Measurements from ENCODE around the gene TNFRSF1B.

TNFRSF1B gene

GRCh38 chr1:12166834-12167492 is at the start of gene TNFRSF1B:
Gene TNFRSF1B, plus strand, starts transcription at chr1:12166991. Its CDS starts 101 bp downstream, at chr1:12167092.
- DNase-seq: no peak

DNA sequence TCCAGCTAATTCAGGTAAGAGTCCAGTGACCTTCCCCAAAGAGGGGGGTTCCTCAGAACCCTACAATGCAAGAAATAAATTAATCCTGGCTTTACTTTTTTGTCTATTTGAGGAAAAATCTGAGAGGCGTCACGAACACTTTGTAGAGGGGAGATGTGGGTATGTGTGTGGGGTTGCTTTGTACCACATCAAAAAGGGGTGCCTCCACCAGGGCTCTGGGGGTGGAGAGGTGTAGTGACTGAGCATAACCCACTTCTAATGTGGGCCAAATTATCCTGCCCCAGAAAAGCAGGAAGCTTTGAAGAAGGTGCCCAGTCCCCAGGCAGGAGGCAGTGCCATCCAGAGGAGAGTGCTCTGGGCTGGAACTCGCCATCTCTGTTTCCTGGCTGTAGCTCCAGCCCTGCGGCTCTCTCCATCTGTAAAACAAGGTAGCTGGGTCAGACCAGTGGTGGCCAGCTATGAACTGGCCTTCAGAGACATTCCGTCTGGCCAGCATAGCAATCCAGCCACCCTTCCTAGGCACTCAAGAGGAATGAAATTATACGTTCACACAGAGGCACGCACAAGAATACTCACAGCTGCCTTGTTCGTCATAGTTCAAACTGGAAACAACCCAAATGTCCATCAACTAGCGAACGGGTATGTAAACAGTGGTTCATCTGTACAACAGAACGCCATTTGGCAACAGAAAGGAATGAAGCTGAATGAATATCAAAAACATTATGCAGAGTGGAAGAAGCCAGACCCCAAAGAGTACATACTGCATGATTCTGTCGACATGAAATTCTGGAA is 45.4 kb upstream of the TNFRSF1B start:
- DNase-seq: no peak

- DNase-seq: no peak
Observed at GRCh38 chr1:12123172-12123571, 43.6 kb upstream of the TNFRSF1B start.

DNA sequence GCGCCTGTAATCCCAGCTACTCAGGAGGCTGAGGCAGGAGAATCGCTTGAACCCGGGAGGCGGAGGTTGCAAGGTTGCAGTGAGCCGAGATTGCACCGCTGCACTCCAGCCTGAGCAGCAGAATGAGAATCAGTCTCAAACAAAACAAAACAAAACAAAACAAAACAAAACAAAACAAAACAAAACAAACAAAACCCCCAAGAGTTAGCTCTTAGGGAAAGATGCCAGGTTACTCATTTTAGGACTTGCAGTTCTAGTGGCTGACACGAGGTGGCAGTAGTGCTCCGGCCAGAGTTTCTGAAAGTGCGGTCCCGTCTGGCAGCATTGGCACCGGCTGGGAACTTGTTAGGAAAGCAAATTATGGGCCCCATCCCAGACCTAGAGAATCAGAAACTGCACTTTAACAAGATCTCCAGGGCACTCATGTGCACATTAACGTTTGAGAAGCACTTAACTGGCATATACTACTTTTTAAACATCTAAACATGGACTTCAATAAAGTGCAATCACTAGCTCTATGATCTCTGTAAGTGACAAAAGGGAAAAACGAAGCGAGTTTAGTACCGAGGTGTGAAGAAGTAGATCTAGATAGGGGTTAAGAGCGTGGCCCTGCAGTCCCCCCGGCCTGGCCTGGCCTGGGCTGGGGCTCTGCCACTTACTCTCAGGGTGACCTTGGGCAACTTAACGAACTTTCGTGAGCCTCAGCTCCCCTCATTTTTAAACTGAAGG is 41.9 kb upstream of the TNFRSF1B start:
- peak; percentile 45 for DNase-seq

DNA sequence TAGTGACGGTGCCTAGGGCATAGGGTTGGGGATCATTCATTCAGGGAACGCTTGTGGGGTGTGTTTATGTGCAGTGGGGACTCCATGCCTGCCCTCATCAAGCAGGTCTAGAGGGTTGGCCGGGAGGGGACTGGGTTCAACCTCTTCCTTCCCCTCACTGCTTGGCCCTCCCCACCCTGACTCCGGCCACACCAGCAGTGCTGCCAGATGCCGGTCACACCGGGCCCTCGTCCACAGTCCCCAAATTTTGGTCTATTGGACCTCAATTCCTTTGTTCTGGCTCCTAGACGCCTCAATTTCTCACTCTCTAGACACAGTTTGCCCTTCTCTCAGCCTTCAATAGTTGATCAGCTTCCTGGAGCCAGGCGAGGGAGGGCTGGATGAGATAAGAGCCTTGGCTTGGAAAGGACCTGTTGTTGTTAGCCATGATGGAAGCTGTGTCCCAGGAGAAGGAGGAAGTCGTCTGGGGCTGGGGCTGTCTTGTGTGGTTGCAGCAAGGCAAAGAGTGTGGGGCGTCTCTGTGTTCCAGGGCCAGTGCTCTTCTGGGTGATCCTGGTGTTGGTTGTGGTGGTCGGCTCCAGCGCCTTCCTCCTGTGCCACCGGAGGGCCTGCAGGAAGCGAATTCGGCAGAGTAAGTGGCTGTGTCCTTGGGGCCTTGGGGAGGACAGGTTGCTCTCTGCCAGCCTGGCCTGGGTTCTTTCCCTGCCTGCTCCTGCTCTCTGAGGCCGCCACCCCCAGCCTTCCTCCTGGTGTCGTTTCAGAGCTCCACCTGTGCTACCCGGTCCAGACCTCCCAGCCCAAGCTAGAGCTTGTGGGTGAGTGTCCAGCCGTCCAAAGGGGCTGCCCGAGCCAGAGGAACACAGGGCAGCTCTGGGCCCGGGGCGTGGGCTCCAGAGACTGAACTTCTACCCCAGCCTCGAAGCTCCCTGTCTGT is 41.1 kb upstream of the TNFRSF1B start:
- no peak for DNase-seq

DNA sequence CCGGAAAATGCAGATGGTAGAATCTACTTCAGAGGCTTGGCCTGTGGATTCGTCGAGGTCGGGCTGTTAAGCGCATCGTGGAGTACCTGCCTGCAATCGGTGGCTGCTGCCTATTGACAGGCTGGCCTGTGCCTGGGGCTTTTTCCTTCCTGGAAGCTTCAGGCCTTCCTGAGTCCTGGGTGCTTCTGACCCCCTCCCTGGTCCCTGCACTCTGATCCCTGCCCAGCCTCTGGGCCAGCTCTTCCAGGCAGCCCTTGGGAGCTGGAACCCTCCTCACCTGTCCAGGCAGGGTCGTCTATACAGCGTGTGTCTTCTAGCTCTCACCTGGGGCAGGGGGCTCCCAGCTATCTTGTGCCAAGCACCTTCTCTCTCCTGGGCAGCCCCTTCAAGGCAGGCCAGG is 40.0 kb upstream of the TNFRSF1B start:
- no peak for DNase-seq

- no peak for DNase-seq
Observed at GRCh38 chr1:12127206-12127810, 39.5 kb upstream of the TNFRSF1B start.

DNA sequence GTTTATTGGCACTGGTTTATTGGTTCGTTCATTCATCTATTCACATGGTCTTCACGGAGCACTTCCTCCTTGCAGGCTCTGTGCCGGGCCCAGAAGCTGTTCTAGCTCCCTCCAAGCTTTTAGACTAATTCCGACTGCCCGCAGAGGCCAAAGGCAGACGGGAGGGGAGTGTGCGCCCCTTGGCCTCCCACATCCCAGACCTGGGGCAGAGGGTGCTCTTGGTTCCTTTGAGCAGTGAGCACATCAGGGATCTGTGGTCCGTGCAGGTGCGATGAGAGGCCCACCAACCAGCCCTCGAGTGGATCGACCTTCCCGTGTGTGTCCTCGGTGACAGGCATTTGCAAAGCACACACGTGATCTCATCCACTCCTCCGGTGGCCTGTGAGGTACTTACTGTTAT is 38.7 kb upstream of the TNFRSF1B start:
- DNase-seq: no peak

- DNase-seq: no peak
Observed at GRCh38 chr1:12129624-12130023, 37.2 kb upstream of the TNFRSF1B start.

- no peak for DNase-seq
Observed at GRCh38 chr1:12130466-12131130, 36.2 kb upstream of the TNFRSF1B start.

- no peak for DNase-seq
Observed at GRCh38 chr1:12132078-12132477, 34.7 kb upstream of the TNFRSF1B start.

- no peak for DNase-seq
Observed at GRCh38 chr1:12134716-12135115, 32.1 kb upstream of the TNFRSF1B start.

DNA sequence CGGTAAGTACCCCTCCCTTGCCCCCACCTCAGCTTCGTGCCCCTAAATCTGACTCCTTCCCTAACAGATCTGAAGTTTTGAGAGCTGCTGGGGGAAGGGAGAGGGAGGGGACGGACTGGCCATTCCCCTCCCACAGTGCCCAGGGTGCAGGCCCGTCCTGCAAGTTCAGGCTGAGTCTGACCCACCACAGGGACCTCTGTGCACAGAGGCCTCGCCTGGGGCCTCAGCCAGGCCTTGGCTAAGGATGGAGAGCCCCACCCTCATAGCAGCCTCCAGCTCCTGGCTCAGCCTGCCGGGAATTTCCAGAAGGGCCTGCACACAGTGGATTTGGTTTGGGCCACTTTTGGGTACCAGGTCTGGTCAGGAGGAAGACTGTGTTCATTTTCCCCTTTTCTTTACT is 31.2 kb upstream of the TNFRSF1B start:
- no peak for DNase-seq

DNA sequence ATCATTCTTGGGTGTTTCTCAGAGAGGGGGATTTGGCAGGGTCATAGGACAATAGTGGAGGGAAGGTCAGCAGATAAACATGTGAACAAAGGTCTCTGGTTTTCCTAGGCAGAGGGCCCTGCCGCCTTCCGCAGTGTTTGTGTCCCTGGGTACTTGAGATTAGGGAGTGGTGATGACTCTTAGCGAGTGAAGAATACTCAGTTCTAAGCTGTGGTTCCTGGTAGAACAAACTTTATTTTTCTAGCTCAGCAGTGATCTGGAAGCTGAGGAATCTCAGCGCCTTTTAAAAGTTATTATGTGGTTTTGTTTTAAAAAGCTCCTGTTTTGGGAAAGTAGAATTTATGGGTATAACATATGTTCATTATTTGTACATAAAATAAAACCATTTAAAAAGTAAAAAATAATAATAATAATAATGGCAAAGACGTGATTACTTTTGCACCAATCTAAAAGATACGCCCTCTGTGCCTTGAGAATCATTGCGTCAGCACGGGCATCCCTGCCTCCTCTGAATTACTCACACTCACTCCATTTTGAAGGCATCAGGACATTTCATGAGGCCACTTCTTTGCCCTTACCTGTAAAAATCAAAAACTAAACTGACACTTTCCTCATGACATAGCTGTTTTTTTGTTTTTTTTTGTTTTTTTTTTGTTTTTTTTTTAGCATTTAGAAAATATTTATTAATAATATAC is 29.7 kb upstream of the TNFRSF1B start:
- DNase-seq: no peak

DNA sequence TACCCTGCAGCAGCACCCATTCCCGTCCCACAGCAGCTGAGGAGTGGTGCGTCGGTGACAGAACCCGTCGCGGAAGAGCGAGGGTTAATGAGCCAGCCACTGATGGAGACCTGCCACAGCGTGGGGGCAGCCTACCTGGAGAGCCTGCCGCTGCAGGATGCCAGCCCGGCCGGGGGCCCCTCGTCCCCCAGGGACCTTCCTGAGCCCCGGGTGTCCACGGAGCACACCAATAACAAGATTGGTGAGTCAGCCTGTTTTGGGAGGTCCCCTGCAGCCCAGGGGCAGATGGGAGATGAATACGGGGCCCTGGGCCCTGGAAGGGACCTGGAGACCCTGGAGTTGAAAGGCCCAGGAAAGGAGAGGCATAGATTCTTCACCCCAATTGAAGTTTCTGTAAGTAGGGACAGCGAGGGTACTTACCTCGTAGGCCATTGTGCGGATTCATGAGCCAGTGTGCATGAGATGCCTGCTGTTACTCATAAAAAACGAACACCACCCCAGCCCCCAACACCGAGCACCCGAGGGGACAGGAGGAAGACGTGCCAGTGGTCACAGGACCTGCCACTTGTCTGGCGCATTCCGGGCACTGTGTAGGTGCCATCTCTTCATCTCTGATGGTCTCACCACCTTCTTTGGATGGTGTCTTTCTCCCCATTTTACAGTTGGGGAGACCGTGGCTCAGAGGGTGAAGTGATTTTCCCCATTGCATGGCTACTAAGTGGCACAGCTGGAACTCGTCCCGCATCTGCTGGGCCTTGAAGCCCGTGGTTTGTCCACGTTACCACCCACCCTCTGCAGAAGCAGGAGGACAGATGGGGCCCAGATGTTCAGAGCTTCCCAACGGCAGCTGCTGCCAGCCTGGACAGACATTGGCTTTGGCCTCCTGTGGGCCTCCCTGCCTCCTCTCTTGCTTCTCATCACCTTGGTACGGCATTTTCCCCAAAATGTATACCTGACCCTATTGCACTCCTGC is 28.3 kb upstream of the TNFRSF1B start:
- DNase-seq: no peak

- DNase-seq: no peak
Observed at GRCh38 chr1:12140016-12140415, 26.8 kb upstream of the TNFRSF1B start.

DNA sequence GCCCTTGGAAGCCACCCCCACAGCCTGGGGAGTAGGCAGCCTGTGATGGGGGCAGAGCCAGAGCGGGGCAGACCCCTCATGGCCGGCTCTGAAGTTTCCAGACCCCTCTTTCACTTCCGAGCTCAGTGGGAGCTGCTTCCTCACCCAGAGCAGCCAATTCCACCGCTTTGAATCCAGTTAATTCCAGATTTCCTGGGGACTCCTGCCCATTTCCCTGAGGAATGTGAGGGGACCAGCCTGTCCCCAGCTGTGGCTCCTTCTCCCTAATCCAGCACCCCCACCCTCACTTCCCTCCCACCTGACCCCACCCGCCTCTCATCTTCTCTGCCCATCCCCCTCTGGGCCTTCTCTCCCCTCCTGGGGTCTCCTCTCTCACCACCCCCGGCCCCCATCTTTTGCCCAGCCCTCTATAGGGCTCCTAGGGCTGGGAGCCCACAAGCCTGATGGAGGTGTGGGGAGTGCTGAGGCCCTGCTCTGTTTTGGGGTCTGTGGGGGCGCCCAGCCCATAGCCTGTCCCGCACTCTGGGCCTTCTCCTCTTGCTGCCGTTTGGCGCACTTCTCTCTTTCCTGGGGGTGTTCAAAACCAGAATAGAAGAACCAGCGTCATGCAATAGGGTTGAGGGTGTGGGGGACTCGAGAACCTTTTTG is 26.2 kb upstream of the TNFRSF1B start:
- no peak for DNase-seq

DNA sequence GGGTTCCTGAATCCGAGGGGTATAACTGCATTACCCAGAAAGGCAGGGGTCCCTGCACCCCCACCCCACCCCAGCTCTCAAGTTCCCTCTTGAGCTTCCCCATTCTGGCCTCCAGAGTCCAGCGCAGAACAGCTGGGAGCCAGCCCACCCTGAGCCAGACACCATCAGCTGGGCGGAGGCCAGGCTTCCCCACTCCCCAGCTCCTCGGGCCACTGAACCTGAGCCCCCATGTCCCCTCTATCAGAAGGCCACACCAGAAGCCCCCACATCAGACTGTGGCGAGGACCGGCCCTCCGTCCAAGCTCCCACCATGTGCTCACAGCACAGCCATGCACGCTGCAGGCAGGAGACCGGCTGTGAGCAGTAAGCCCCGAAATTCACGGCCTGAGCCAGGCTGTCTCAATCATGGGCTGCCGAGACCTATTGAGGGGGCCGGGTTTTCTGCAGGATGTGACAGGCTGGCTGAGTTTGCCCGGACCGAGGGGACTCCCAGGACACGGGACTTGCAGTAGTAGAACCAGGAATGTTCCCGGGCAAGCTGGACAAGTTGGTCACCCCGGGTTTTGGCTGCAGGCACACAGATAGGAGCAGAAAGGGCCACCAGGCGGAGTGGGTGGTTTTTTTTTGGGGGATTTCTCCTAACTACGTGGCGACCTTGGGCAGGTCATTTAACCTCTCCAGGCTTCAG is 25.5 kb upstream of the TNFRSF1B start:
- no peak for DNase-seq
